ENCODE results near the gene TAL1. TPM values are rescaled to one million over a fixed set of nuclear protein-coding genes. Genes with fewer than 3 reads are reported as not detected.

TAL1 gene
- total RNA-seq, 1 experiment from 2014 or later: 0.13 TPM

GRCh38 chr1:47231301-47232186, 481 bp downstream of the TAL1 start:
- in situ Hi-C loops (cut with HindIII; ENCODE audit: low pct_unique_long_range_greater_than_20kb, low sequenced_read_pairs): no loop called here
- DNase-seq (ENCODE audit: low read depth, low spot score): no peak

GRCh38 chr1:47230692-47231300, 1.2 kb downstream of the TAL1 start:
- no peak for DNase-seq (ENCODE audit: low read depth, low spot score)
- in situ Hi-C loops (cut with HindIII; ENCODE audit: low pct_unique_long_range_greater_than_20kb, low sequenced_read_pairs): no loop called here

- in situ Hi-C loops (cut with HindIII; ENCODE audit: low pct_unique_long_range_greater_than_20kb, low sequenced_read_pairs): no loop called here
- DNase-seq (ENCODE audit: low read depth, low spot score): no peak
Observed at GRCh38 chr1:47229886-47230691, 1.9 kb downstream of the TAL1 start.

GRCh38 chr1:47229031-47229885, 2.8 kb downstream of the TAL1 start:
- in situ Hi-C loops (cut with HindIII; ENCODE audit: low pct_unique_long_range_greater_than_20kb, low sequenced_read_pairs): no loop called here

GRCh38 chr1:47228644-47229030, 3.4 kb downstream of the TAL1 start:
- in situ Hi-C loops (cut with HindIII; ENCODE audit: low pct_unique_long_range_greater_than_20kb, low sequenced_read_pairs): no loop called here
- no peak for DNase-seq (ENCODE audit: low read depth, low spot score)

More at GRCh38 chr1:47229031-47229885, 2.8 kb downstream of the TAL1 start:
- DNase-seq (ENCODE audit: low read depth, low spot score): no peak

DNA sequence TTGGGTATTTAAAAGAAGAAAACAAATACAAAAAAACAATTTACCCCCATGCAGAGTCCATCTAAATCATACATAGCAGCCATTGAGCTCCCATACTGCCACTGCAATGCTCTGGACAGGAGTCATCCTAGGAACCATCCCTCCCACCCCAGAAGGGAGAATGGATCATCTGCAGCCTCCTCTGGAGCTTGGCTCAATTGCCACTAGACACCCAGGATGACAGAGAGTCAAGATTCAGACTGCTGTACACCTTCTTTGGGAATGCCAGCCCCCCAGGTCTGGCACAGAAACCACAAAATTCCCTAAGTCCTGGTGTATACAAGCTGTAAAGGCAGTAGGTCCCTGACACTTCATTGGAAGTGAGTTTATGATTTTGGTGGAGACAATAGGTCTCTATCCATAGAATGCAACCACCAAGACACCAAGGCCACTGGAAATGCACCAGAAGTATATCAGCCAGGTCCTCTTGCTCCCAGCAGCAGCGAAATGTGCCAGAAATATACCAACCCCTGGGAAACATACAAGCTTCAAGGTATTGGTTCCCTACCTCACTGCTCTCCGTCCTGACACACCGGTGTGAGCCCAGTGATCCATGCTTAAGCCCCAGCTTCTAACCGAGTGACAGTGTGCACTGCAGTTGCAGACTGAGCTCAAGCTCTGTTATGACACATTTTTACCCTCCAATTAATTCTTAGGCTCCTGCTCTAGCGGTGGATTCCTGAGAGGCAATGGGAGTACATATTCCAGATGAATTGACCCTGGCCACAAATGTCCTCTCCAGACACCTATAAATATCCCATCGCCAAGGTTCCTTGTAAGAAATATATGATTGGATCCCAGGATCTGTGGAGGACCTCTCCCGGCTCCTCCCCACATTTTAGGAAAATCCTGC, 4.4 kb downstream of the TAL1 start:
- no peak for DNase-seq (ENCODE audit: low read depth, low spot score)
- in situ Hi-C loops (cut with HindIII; ENCODE audit: low pct_unique_long_range_greater_than_20kb, low sequenced_read_pairs): no loop called here

GRCh38 chr1:47226839-47227215, 5.2 kb downstream of the TAL1 start:
- no peak for DNase-seq (ENCODE audit: low read depth, low spot score)
- in situ Hi-C loops (cut with HindIII; ENCODE audit: low pct_unique_long_range_greater_than_20kb, low sequenced_read_pairs): no loop called here

DNA sequence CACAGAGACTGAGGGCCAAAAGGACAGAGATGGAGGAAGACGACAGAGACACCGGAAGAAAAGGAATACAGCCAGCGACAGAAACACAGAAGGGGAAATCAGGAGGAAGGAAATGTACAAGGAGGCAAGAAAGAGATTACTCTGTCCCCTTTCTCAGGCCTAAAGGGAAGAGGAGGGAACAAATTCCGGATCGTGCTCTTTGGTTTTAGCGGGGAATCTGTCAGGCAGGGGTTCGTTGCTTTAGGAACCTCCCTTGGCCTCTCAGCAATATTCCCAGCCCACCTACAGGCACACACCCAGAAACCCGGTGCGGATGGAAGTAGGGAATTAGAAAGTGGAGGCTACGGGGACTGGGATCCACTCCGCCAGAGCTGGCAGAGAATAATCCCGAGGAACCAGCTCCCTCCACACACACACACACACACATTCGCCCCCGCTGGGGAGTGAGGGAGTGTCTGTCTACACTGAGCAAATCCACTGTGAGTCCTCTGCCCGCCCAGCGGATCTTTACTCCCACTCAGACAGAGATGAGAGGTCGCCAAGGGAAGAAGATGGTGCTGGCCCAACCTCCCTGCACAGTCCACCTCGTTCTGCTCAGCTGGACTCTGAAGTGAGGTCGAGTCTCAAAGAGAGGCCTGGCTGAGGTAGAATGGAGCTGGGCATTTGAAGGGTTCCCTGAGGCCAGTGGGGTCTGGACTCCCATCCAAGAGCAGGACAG, 5.7 kb downstream of the TAL1 start:
- no peak for DNase-seq (ENCODE audit: low read depth, low spot score)
- in situ Hi-C loops (cut with HindIII; ENCODE audit: low pct_unique_long_range_greater_than_20kb, low sequenced_read_pairs): no loop called here

DNA sequence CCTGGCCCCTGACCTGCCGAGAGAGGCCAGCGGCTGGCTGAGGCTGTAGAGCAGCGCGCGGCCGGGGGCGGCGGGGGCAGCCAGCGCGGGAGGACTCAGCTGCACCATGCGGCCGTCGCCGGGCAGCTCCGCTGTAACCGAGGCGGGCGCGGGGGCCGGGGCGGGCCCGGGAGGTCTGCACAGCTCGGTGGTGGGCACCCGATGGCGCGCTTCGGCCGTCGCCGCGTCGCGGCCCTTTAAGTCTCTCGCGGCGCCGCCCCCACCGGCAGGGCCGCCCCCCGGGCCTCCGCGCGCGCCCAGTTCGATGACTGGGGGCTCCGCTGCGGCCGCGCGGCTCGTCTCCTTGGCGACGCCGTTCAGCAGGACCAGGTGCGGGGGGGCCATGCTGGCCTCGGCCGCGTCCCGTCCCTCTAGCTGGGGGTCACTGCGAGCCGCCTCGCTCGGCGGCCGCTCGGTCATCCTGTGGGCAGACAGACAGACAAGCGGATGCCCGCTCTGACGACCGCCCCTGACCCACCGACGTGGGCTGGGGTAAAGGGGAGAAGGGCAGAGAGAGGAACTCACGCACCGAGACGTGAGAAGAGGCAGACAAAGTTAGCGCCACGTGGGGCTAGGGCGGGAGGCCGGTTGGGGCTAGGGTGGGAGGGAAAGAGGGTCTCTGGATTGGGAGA, 6.5 kb downstream of the TAL1 start:
- DNase-seq (ENCODE audit: low read depth, low spot score): no peak
- in situ Hi-C loops (cut with HindIII; ENCODE audit: low pct_unique_long_range_greater_than_20kb, low sequenced_read_pairs): no loop called here

DNA sequence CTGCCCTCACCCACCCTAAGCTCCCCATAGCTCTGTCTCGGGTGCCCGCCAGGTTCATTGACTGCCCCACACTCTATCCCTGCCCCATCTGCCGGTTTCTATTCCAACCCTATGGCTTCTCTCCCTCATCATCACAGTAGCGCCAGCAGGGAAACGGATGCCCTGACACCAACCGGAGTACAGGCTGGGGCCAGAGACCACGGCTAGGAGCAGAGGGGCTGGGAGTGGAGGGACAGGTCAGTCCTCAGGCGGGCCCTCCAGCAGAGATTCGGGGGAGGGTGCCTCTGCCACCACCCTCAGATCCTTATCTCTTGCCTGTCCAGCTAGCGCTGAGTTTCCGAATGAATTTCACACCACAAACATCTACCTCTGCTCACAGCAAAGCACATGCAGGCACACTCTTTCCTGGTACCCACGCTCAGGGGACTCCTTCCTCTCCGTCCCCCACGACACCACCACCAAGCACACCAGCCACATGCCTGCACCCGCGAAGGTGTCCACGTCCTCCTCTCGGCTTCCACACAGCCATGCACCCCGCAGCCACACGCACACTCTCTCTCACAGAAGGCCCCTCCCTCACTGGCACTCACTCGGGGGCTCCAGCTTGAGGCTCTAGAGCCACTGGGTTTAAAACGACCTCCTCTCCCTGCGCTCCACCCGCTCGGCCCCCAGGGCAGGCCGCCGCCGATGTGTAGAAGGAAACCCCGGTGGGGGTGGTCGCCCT, 7.2 kb downstream of the TAL1 start:
- DNase-seq (ENCODE audit: low read depth, low spot score): no peak
- in situ Hi-C loops (cut with HindIII; ENCODE audit: low pct_unique_long_range_greater_than_20kb, low sequenced_read_pairs): no loop called here

GRCh38 chr1:47223921-47224675, 7.9 kb downstream of the TAL1 start:
- in situ Hi-C loops (cut with HindIII; ENCODE audit: low pct_unique_long_range_greater_than_20kb, low sequenced_read_pairs): no loop called here
- DNase-seq (ENCODE audit: low read depth, low spot score): no peak

GRCh38 chr1:47223174-47223920, 8.7 kb downstream of the TAL1 start:
- no peak for DNase-seq (ENCODE audit: low read depth, low spot score)
- in situ Hi-C loops (cut with HindIII; ENCODE audit: low pct_unique_long_range_greater_than_20kb, low sequenced_read_pairs): no loop called here

DNA sequence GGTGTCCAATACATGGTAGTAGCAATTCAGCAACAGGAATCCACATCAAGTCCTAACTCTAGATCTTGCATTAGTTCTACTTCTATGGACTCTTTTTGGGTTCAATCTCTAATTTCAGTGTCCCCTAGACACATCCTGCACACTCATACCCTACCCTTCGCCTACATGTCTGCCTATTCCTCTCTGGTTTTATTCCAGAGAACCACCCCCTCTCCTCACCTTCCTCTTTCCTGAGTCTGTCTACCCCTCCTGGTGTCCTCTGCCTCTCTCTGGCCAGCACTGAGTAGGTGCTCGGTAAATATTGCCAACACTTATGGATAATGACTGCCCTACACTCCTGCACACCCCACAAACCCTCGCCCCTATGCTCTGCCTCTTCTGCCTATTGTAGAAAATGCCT, 9.5 kb downstream of the TAL1 start:
- in situ Hi-C loops (cut with HindIII; ENCODE audit: low pct_unique_long_range_greater_than_20kb, low sequenced_read_pairs): no loop called here
- no peak for DNase-seq (ENCODE audit: low read depth, low spot score)

Measured in SK-MEL-5 (cell line).